ENCODE measurements around the gene DNAJC1. TPM values are rescaled to one million over a fixed set of nuclear protein-coding genes. Genes with fewer than 3 reads are reported as not detected.

Gene DNAJC1
- total and polyA plus RNA-seq, 2 of the 4 experiments (the other 2 are of a cell fraction), result 12.7 to 13.3 TPM

DNA sequence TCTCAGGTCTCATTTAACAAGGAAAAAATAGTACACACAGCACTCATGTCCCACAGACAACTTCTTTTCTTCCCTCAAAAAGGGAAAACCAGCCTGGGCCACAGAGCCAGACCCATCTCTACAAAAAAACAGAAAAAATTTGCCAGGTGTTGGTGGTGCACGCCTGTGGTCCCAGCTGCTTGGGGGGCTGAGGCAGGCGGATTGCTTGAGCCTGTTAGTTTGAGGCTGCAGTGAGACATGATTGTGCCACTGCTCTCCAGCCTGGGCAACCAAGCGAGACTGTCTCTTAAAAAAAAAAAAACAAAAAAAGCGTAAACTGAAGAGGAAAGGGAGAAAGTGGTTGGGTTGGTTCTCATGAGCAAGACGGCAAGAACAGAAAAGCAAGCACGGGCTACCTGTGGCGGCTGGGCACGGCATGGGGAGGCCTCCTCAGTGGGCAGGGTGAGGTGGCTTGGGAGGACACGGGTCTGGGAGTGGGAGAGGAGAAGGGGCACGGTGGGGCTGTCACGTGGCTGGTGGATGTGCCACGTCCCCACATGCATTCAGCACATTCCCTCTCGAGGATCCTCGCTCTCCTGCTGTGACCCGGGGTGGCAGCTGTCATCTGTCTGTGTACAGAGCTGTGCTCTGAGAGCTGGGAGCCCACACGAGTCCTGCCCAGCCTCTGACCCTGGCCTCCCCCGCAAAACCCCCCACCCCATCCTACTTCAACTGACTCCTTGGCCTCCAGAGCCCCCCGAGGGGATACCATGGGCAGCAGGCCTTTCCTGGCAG, 249.8 kb downstream of the DNAJC1 start (continued):
- no peak for TF ChIP-seq BHLHE40 (IDR thresholded peaks at IDR 0.05; ENCODE audit: low read depth, low read length)

DNA sequence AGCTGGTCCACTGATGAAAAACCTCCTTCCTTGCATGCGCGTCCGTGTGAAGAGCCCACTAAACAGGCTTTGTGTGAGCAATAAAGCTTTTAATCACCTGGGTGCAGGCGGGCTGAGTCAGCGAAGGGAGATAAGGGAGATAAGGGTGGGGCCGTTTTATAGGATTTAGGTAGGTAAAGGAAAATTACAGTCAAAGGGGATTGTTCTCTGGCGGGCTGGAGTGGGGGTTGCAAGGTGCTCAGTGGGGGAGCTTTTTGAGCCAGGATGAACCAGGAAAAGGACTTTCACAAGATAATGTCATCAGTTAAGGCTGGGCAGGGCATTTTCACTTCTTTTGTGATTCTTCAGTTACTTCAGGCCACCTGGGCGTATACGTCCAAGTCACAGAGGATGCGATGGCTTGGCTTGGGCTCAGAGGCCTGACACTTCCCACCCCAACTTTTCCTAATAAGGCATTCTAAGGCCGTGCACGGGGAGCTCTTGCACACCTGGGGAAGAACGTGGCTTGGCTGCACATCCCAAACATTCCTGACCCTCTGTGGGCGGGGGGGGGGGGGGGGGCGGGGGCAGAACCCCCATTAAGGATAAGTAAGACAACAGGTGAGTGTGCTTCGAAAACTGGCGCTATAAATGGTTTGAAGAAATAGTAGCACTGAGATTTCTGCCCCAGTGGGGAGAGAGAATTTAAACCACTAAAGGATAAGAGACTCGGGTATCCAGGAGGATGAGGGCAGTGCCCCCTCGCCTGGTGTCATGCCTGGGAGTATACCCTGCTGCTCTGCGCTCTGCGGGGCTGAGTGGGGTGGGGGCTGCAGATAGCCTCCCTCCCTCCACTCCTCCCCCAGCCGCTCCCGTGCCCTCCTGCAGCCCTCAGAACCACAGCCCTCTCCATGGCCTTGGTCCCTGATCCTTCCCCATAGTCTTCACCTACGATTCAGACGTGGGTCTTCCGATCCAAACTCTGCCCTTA, 251.9 kb downstream of the DNAJC1 start:
- ATAC-seq (ENCODE audit: low read depth) (no peak), DNase-seq (no peak)
- dilution Hi-C loops (cut with HindIII; ENCODE audit: low sequenced_read_pairs, unreplicated experiment), result no loop called here

More for the DNA sequence above, 251.9 kb downstream of the DNAJC1 start:
- Histone ChIP-seq H3K23ac (ENCODE audit: low read depth, low read length) (no peak overlapping the region), H3K56ac (ENCODE audit: extremely low read depth, insufficient read depth, low read length) (no peak overlapping the region), H3K79me1 (ENCODE audit: low read depth in 1 of 2, low read length in 2 of 2) (no peaks in the 10 kb centered on the region), H4K20me1 (ENCODE audit: insufficient read depth, low read length) (no peaks in the 10 kb centered on the region), H3K36me3 (ENCODE audit: control insufficient read depth, insufficient read depth, low read length) (peaks cover 3% of the 10 kb centered on the region; the same call in 1 of the 2 replicates), H2BK5ac (ENCODE audit: low read depth, low read length, poor library complexity, severe bottlenecking) (no peak overlapping the region), H3K27me3 (ENCODE audit: control insufficient read depth, insufficient read depth, low read length) (no peaks in the 10 kb centered on the region), H2AFZ (replicated peaks; ENCODE audit: low read length, poor library complexity) (no peak overlapping the region), H2BK15ac (ENCODE audit: low read depth, low read length) (no peak overlapping the region), H3K27ac (ENCODE audit: insufficient read depth, low read length) (no peak overlapping the region), H4K5ac (ENCODE audit: low read depth, low read length) (no peak overlapping the region), H3K4me1 (ENCODE audit: control insufficient read depth, insufficient read depth, low read length) (no peaks in the 10 kb centered on the region), H2AK9ac (replicated peaks; ENCODE audit: low read depth, low read length, poor library complexity) (no peak overlapping the region), H4K91ac (ENCODE audit: insufficient read depth, low read depth, low read length) (no peak overlapping the region), H3K4me2 (ENCODE audit: low read depth, low read length) (no peak overlapping the region), H4K8ac (ENCODE audit: low read depth in 2 of 2, low read length in 2 of 2) (no peak overlapping the region), H3K14ac (replicated peaks; ENCODE audit: low read depth, low read length) (no peak overlapping the region), H3K9me1 (ENCODE audit: insufficient read depth, low read length) (no peaks in the 10 kb centered on the region), H3K4ac (ENCODE audit: low read depth, low read length) (no peak overlapping the region), H3K4me3 (ENCODE audit: insufficient read depth, low read depth, low read length) (no peak overlapping the region), H3K18ac (ENCODE audit: low read depth, low read length) (no peak overlapping the region), H2AK5ac (ENCODE audit: low read depth, low read length) (no peak overlapping the region), H3K9ac (ENCODE audit: low read depth, low read length) (no peak overlapping the region), H2BK120ac (ENCODE audit: low read depth, low read length) (no peak overlapping the region), H2BK20ac (ENCODE audit: low read depth, low read length) (no peak overlapping the region), H3K9me3 (ENCODE audit: control insufficient read depth, insufficient read depth, low read length) (no peaks in the 10 kb centered on the region)
- ChIA-PET POLR2A (ENCODE audit: unreplicated experiment) (no interaction called here), CTCF (interaction anchor here (1.0 kb wide), 1 partner anchor 9 kb away, joined by 3 read pairs; no protein-coding TSS in a partner anchor)
- in situ Hi-C loops (cut with MboI; ENCODE audit: low sequenced_read_pairs), result no loop called here
- intact Hi-C loops (cut with micrococcal nuclease), result loop anchor here (5.0 kb wide), 1 partner anchor 201 kb away; no protein-coding TSS in a partner anchor
- BruUV-seq (replicated peaks), result no TSS peak
- TF ChIP-seq RCOR1 (IDR thresholded peaks at IDR 0.05; ENCODE audit: insufficient replicate concordance, low read length), result no peak
- no peak for TF ChIP-seq SMC3 (IDR thresholded peaks at IDR 0.05; ENCODE audit: low read depth, low read length)
- TF ChIP-seq FOS (IDR thresholded peaks at IDR 0.05; ENCODE audit: low read depth, low read length), result no peak
- TF ChIP-seq BHLHE40 (IDR thresholded peaks at IDR 0.05; ENCODE audit: low read depth, low read length), result no peak
- TF ChIP-seq CHD1 (IDR thresholded peaks at IDR 0.05; ENCODE audit: low read depth, low read length), result no peak
- WGBS, 2 experiments (ENCODE audit: extremely low coverage in 2 of 2, insufficient read length in 1 of 2), result 89% methylated on average over 6 of the region's 26 CpGs; no CpG with 5 or more reads in 1 of the 2 experiments

Data from IMR-90 (cell line).